ENCODE data around the gene TLE1.

Gene TLE1

GRCh38 chr9:81573415-81574321, 115.7 kb downstream of the TLE1 start:
- DNase-seq = no peak

DNA sequence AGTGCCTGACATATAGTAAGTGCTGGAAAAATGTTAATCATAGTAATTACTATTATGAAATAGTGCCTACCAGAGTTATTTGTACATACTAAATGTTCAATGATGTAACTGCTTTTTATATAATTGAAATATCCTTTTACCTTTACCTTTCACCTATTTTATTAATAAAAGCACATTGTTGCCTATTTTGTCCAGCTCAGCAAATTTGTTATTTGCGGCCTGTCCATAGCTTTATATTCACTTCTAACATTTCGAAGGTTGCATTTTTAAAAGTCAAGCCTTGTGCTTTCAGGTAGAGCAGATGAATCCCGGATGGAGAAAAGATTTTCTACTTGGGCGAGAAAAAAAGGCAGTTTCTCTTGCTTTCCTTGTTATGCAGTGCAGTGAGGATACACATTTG, 119.3 kb downstream of the TLE1 start:
- no peak for DNase-seq

DNA sequence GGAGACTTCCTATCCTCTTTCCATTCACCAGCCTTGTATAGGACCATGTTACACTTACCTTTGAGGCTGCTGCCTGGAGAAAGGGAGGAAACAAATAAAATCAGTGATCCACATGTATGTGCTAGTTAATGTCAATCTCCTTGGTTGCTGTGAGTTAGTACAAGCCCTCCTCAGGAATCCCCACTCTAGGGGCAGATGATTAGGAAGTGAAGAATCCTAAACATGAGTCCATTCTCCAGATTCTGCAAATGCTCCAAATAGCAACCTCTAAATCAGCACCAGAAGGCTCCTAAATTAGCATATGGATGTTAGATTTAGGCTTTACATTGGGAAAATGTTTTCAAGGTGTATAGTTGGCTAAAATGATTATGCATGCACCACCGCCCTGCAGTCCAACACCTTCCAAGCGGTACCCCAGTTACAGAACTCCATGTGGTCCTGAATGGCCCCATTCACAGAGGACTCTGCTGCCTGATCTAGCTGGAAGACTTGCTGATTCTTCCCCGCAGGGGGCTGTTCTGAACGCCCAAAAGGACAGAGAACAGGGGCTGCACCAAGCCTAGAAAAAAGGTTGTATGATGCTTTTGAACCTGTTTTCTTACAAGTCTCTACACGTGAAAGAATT, 123.2 kb downstream of the TLE1 start:
- no peak for DNase-seq

DNA sequence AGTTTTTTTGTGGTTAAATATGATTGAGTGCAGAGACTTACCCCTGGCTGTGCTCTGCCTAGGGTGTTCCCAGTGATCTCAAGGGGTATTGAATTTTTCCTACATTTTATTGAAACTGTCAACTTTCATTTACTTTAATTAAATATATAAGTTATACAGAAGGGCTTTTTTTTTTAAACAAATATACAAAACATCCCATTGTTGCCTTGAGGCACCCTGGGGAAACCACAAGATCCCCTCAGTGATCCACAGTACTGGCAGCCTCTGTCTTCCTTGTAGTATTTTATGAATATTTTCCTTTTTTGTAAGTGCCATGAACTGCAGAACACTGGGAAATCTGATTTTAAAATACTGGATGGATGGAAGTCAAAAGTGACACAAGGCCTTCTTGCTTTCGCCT, 123.7 kb downstream of the TLE1 start:
- no peak for DNase-seq

DNA sequence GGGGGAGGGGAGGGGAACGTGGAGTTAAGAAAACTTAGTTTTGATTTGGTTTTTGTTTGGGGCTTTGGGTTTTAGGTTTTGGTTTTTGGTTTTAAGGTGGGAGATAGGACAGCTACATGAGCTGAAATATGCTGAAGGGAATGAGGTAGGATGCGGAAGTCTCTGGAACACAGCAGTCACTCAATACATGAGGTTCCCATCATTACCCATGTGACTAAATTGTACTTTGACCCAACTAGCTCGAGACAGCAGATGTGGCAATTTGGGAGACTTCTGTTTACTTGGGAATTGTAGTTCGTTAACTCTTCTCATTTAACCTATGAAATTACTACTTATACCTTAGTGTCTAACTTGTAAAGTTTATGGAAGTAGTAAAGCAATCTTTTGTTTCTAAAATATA, 124.2 kb downstream of the TLE1 start:
- no peak for DNase-seq

- peak; percentile 53 for DNase-seq
These were observed 124.7 kb downstream of the TLE1 start for GRCh38 chr9:81564632-81565031.

GRCh38 chr9:81563739-81564138, 125.6 kb downstream of the TLE1 start:
- no peak for DNase-seq

- no peak for DNase-seq
These were observed 126.3 kb downstream of the TLE1 start for GRCh38 chr9:81563020-81563407.

GRCh38 chr9:81562231-81563019, 126.9 kb downstream of the TLE1 start:
- DNase-seq = no peak

GRCh38 chr9:81560851-81561732, 128.3 kb downstream of the TLE1 start:
- no peak for DNase-seq

DNA sequence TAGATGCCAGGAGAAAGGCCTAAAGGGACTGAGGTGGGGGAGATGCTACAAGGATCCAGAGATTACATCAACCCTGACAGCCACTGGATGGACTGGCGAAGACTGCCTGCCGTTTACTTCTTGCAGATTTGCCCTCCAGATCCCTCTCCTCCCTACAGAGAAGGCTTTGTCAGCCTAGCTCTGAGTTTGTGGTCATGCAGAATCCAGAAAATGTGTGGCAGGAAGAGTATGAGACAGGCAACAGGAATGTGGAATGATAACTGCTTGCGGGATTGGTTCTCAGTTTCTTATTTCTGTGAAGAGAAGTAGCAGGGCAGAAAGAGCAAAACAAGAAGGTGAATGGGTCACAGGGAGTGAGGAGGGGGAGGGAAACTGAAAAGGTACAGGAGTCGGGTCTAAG, 129.6 kb downstream of the TLE1 start:
- no peak for DNase-seq

DNA sequence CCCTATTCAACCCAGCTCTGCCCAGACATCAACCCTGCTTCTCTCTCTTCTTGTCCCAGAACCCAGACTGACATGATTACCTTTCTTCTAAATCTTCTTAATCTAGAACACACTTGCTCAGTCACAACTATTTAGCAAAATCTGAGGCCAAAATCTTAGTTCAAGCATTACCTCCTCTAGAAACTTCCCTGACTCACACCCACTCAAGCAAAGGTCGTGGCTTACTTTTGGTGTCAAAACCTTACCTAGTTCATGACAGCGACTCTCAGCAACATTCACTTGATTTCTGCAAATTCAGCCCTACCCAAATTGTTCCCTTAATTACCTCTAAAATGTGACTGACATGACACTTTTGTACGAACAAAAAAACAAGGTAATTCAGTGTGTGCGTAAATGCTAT, 130.2 kb downstream of the TLE1 start:
- DNase-seq = no peak

DNA sequence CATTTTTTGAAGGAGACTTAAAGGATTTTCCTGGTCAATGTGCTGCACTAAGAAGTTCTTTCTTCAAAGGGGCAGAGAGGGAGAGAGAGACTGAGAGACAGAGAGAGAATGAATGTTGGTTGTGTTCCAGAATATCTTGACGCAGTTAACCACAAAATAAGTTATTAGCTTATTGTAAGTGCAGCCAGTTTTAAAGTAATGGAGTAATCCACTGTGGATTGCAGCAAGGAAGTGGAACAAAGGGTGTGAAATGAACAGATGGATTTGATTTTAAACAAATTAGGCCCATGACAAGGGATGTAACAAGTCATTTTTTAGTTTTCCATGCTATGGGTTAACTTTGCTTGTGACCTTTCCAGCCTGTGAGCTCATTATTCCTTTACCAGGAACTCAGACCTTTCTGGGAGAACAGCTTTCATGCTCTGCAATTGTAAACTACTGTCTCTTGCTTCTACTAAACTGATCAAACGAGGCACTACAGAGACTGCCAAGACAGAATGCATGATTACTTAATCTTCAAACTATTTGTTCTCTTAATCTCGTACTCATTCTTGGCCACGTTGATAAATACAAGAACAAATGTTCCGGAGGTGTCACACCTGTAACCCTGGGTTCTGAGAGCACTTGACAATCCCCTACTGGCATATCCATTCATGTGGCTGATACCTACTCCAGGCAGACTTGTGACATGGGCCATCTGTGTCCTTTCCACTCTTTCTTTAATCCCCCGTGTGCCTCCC, 131.1 kb downstream of the TLE1 start:
- DNase-seq = peak; percentile 54

DNA sequence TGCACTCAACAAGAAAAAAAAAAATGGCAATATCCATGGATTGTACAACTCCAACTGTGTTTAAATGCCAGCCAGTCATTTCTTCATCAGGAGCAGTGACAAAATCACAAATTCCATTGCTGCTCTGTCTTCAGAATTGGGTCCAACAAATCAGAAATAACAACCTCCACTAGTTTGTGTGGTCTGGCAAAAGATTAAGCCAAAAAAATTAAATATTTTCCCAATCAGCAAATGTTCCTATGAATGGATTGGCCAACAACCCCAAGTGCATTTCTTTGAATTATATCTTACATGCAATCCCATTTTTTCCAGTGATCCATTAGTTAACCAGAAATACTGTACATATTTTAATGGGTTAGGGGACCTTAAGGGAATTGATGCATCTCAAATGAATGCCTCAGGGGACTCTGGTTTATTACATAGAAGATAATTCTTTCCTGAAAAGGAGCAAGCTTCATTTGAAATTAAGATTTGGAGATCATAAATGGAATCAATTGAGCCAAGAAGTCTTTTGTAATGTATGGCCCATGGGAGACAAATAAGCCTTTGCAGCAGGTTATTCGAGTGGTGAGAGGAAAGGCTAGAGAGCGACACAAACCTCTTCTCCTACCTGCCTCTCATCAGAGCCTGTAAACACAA, 131.8 kb downstream of the TLE1 start:
- DNase-seq = peak; percentile 29

DNA sequence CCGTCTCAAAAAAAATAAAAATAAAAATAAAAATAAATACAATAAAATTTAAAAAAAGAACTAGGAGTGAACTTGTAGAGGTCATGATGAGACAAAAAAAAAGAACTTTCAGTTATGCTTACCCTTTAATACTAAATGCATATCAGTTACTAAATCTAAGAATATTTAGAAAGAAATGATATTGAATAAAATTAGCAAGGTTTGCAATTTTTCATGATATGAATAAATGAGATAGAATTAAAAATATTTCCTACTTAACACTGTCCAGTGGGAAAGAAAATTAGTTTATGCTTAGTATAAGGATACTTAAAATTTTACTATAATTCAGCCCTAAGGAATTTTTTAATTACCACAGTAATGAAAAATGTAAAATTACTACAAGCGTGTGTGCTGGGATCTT, 132.4 kb downstream of the TLE1 start:
- no peak for DNase-seq

GRCh38 chr9:81552581-81552991, 136.8 kb downstream of the TLE1 start:
- peak; percentile 61 for DNase-seq

DNA sequence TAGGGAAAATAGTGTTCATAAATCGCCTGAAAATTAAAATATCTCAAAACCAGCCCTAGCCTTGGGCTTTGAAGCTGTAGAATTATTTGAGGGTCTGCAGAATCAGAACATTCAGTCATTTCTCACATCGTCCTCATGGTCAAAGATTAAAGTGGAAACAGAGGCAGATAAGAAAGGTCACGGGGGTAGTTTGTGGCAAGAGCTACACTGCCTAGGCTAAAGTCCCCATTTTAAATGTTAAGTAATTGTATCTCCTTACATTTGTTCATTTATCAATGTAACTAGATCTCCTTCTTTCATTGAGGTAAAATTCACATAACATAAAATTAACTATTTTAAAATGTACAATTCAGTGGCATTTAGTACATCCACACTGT, 139.2 kb downstream of the TLE1 start:
- no peak for DNase-seq

- DNase-seq = no peak
These were observed 139.7 kb downstream of the TLE1 start for GRCh38 chr9:81549500-81550206.

DNA sequence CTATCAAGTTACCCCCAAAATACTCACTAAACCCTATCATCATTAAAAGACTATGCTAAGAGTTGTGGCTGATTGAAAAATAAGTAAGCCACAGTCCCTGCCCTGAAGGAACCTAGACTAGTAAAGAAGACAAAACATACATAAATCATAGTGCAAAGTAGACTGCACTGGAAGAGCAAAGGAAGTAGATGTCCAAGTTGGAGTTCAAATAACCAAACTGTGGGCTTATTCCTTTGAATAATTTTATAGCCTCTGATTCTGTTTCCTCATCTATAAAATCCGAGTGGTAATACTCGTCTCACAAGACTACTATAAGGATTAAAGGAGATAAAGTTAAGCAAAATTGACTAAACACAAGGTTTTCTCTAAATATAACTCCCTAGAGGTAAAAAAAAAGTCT, 140.4 kb downstream of the TLE1 start:
- no peak for DNase-seq

DNA sequence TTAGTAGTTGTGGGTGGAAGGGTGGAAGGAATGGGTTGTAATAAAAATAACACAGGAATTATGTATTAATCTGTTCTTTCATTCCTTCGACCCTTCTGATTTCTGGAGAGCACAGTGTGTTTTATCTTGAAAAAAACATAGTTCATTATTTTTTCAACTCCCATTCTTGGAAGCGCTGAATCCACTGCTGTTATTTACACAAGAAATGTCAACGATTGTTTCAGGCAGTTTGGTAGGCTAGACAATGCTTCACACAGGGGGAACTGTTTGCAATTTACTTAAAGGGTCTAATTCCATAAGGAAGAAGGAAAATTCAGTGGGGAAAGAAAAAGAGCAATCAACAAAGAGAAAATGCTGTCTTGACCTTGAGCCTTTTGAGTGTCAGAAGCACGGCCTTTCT, 142.9 kb downstream of the TLE1 start:
- no peak for DNase-seq

DNA sequence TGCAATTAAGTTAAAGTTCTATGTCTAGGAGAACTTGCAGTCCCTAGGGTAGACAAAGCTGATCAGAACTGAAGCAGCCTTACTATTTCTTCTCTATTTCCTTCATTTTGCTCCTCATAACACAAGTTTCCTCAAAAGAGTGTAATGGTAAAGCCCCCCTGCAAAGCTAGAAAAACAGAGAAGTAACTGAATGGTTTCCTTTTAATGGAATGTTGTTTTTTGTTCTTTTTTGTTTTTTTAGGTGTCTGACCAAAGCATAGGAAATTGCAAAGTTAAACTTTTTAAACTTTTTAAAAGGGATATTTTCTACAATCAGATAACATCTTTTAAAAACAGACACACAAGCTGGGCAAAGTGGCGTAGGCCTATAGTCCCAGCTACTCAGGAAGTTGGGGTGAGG, 145.7 kb downstream of the TLE1 start:
- DNase-seq = no peak
